ENCODE results near the gene RAMP3.

GRCh38 chr7:45192621-45193041 is 35.0 kb downstream of the RAMP3 start:
- TF ChIP-seq CTCF (conservative IDR thresholded peaks at IDR 0.05) (no peak), EZH2 (IDR thresholded peaks at IDR 0.05; ENCODE audit: low read depth) (no peak)
